GM23338 (cell line): ENCODE results near the gene CNDP1. TPM values are rescaled to one million over a fixed set of nuclear protein-coding genes. Genes with fewer than 3 reads are reported as not detected.

Experiments used
- ATAC-seq: fragments of 200-7000 bp; cut with Tn5 transposase; 3 replicates; pipeline ENCODE4 v1.9.1; 2020
- DNase-seq: peaks from one replicate; pipeline ENCODE4 v3.0.0-alpha.2; 2015; ENCODE audit warnings: low spot score
- H2AFZ ChIP-seq: fragments of 200-600 bp; sonication (generic); 2 replicates; pipeline ENCODE4 v1.8.0; 2016; ENCODE audit warnings: antibody characterized with exemption, mild to moderate bottlenecking, moderate library complexity
- H3F3A ChIP-seq: fragments of 200-600 bp; sonication (generic); replicated peaks from 2 replicates; pipeline ENCODE4 v1.8.0; 2017; ENCODE audit warnings: antibody characterized with exemption, mixed run types, low read depth
- H3K27ac ChIP-seq: fragments of 200-600 bp; sonication (generic); 2 replicates; pipeline ENCODE4 v1.6.1; 2016; ENCODE audit warnings: low read depth
- H3K27me3 ChIP-seq: fragments of 200-600 bp; sonication (generic); 2 replicates; pipeline ENCODE4 v1.8.0; 2016; ENCODE audit warnings: mild to moderate bottlenecking, mixed run types, moderate library complexity; ENCODE audit not compliant: insufficient read depth
- H3K36me3 ChIP-seq: fragments of 200-600 bp; sonication (generic); 2 replicates; pipeline ENCODE4 v1.8.0; 2016; ENCODE audit warnings: mild to moderate bottlenecking; ENCODE audit not compliant: insufficient read depth
- H3K4me1 ChIP-seq: fragments of 200-600 bp; sonication (generic); 2 replicates; pipeline ENCODE4 v1.8.0; 2016; ENCODE audit warnings: mild to moderate bottlenecking, moderate library complexity; ENCODE audit not compliant: insufficient read depth
- H3K4me2 ChIP-seq: fragments of 200-600 bp; sonication (generic); 2 replicates; pipeline ENCODE4 v1.7.1; 2017; ENCODE audit warnings: mixed run types
- H3K4me3 ChIP-seq: fragments of 200-600 bp; sonication (generic); 2 replicates; pipeline ENCODE4 v1.6.1; 2016; ENCODE audit warnings: mixed run types
- H3K79me2 ChIP-seq: fragments of 200-600 bp; sonication (generic); replicated peaks from 2 replicates; pipeline ENCODE4 v1.8.0; 2017; ENCODE audit warnings: mild to moderate bottlenecking; ENCODE audit not compliant: insufficient read depth
- H3K9me2 ChIP-seq: fragments of 200-600 bp; sonication (generic); 2 replicates; pipeline ENCODE4 v1.8.0; 2017; ENCODE audit not compliant: insufficient read depth
- H4K20me1 ChIP-seq: fragments of 200-600 bp; sonication (generic); replicated peaks from 2 replicates; pipeline ENCODE4 v1.8.0; 2017; ENCODE audit warnings: mild to moderate bottlenecking; ENCODE audit not compliant: insufficient read depth
- H3K27ac Mint-ChIP-seq: 2 replicates; pipeline ENCODE4 v1.8.0; 2020; ENCODE audit warnings: inconsistent platforms, mild to moderate bottlenecking, moderate library complexity, mixed read lengths
- H3K27me3 Mint-ChIP-seq: 3 replicates; pipeline ENCODE4 v1.8.0; 2022; ENCODE audit warnings: low read depth, mild to moderate bottlenecking, moderate library complexity, mixed read lengths, inconsistent platforms; ENCODE audit not compliant: insufficient read depth, poor library complexity
- H3K36me3 Mint-ChIP-seq: 3 replicates; pipeline ENCODE4 v1.8.0; 2021; ENCODE audit warnings: low read depth, mild to moderate bottlenecking, inconsistent platforms, moderate library complexity, mixed read lengths
- H3K4me1 Mint-ChIP-seq: 3 replicates; pipeline ENCODE4 v1.8.0; 2020; ENCODE audit warnings: mild to moderate bottlenecking, inconsistent platforms, mixed read lengths
- H3K4me3 Mint-ChIP-seq: 3 replicates; pipeline ENCODE4 v1.8.0; 2021; ENCODE audit warnings: moderate library complexity, mild to moderate bottlenecking, inconsistent platforms, mixed read lengths
- H3K9me3 Mint-ChIP-seq: 3 replicates; pipeline ENCODE4 v1.8.0; 2020; ENCODE audit warnings: moderate library complexity, mild to moderate bottlenecking, inconsistent platforms, mixed read lengths
- CREB1 ChIP-seq: fragments of 250-450 bp; sonication (Bioruptor Pico); IDR thresholded peaks from 2 replicates; pipeline ENCODE4 v1.5.0; 2020; ENCODE audit warnings: low read depth, mild to moderate bottlenecking, moderate library complexity
- EZH2 ChIP-seq: fragments of 200-600 bp; sonication (generic); IDR thresholded peaks from one replicate; pipeline ENCODE4 v1.8.0; 2017; ENCODE audit warnings: antibody characterized with exemption, mild to moderate bottlenecking, low read depth; ENCODE audit not compliant: unreplicated experiment
- EZH2phosphoT487 ChIP-seq: fragments of 200-600 bp; sonication (generic); IDR thresholded peaks from one replicate; pipeline ENCODE4 v1.8.1; 2018; ENCODE audit warnings: antibody characterized with exemption; ENCODE audit not compliant: unreplicated experiment
- JUNB ChIP-seq: IDR thresholded peaks from one replicate; pipeline ENCODE4 v1.6.1; 2016; ENCODE audit warnings: antibody characterized with exemption; ENCODE audit not compliant: unreplicated experiment
- NANOG ChIP-seq: IDR thresholded peaks from 2 replicates; pipeline ENCODE4 v1.6.1; 2016; ENCODE audit warnings: antibody characterized with exemption, borderline replicate concordance
- POLR2AphosphoS5 ChIP-seq: IDR thresholded peaks from 2 replicates; pipeline ENCODE4 v1.6.1; 2016; ENCODE audit warnings: antibody characterized with exemption, low read depth
- STAT1 ChIP-seq: IDR thresholded peaks from one replicate; pipeline ENCODE4 v1.6.1; 2016; ENCODE audit warnings: antibody characterized with exemption; ENCODE audit not compliant: unreplicated experiment
- ZNF114 ChIP-seq: fragments of 250-450 bp; sonication (Bioruptor Pico); IDR thresholded peaks from 2 replicates; pipeline ENCODE4 v1.5.0; 2020; ENCODE audit warnings: mild to moderate bottlenecking, moderate library complexity
- ZNF331 ChIP-seq: fragments of 250-450 bp; sonication (Bioruptor Pico); IDR thresholded peaks from 2 replicates; pipeline ENCODE4 v1.5.0; 2020; ENCODE audit warnings: low read depth, mild to moderate bottlenecking, moderate library complexity
- polyA plus RNA-seq: library from polyadenylated mRNA; unstranded; fragments of >200 nt; fragmentation: Nextera tagmentation; extraction: Ambion mirVana; gene quantifications from 2 replicates; pipeline ENCODE4 v1.2.1, GENCODE V29; 2016
- total RNA-seq: library from RNA; depleted of rRNA; stranded (reverse); fragments of >200 nt; shearing (Covaris generic); gene quantifications from 2 replicates; pipeline ENCODE4 v1.2.3, GENCODE V29; 2014
- TF ChIP-seq, protein P1 (sequence below): fragments of 250-450 bp; sonication (Bioruptor Pico); IDR thresholded peaks from 2 replicates; pipeline ENCODE4 v1.5.0; 2020; ENCODE audit warnings: mild to moderate bottlenecking, moderate library complexity
- TF ChIP-seq, protein P2 (sequence below), 2 experiments: fragments of 200-600 bp in 1 of 2; sonication (generic) in 1 of 2; conservative IDR thresholded peaks; 2 replicates each; pipeline versions ENCODE4 v1.5.1 to v1.6.1; 2016 to 2017; ENCODE audit warnings: antibody characterized with exemption in 2 of 2, low read depth in 2 of 2, mild to moderate bottlenecking in 2 of 2, moderate library complexity in 1 of 2
- TF ChIP-seq, protein P3 (sequence below): IDR thresholded peaks from 2 replicates; pipeline ENCODE4 v1.6.1; 2016; ENCODE audit warnings: antibody characterized with exemption
- TF ChIP-seq, protein P4 (sequence below): IDR thresholded peaks from one replicate; pipeline ENCODE4 v1.6.1; 2018; ENCODE audit warnings: antibody characterized with exemption; ENCODE audit not compliant: unreplicated experiment

Gene CNDP1
- total and polyA plus RNA-seq, 2 experiments from 2014 or later: 0.03 to 0.11 TPM

DNA sequence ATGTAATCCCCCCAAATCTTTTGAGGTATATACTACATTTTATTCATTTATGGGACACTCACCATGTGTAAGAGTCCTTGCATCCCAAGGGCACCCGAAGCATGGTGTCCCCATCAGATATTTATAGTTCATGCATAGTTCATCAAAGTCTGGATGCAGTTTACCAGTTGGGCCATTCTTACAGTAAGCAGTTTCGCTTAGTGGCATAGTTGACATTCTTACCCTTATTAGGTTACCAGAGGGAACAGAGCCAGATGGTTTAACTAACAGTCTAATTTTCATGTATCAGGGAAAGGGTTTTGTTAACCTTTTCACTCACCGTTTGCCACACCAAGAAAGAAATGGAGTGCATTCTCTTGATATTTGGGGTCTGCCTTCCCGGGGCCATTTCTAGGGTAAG, 70.5 kb downstream of the CNDP1 start:
- ATAC-seq: no peak
- H3K4me1 Mint-ChIP-seq: no peaks in the 10 kb centered on the region; the same call in 1 of the 3 replicates

More for the DNA sequence above, 70.5 kb downstream of the CNDP1 start:
- H3K4me3 Mint-ChIP-seq: no peak overlapping the region
- Histone ChIP-seq H3K9me2 (no peaks in the 10 kb centered on the region; the same call in 1 of the 2 replicates), H3K27ac (no peak overlapping the region), H3K36me3 (no peaks in the 10 kb centered on the region), H3F3A (no peaks in the 10 kb centered on the region), H3K4me1 (no peaks in the 10 kb centered on the region), H3K79me2 (peaks cover 24% of the 10 kb centered on the region), H3K4me2 (no peak overlapping the region), H4K20me1 (no peaks in the 10 kb centered on the region), H3K27me3 (no peaks in the 10 kb centered on the region), H2AFZ (no peak overlapping the region), H3K4me3 (no peak overlapping the region)
- DNase-seq: peak; percentile 36
- no peak overlapping the region for H3K27ac Mint-ChIP-seq
- no peaks in the 10 kb centered on the region for H3K36me3 Mint-ChIP-seq
- no peaks in the 10 kb centered on the region for H3K9me3 Mint-ChIP-seq
- TF ChIP-seq ZNF331 (no peak), POLR2AphosphoS5 (no peak), ZNF114 (CRISPR knock-in tag) (no peak), STAT1 (no peak), JUNB (no peak), EZH2 (no peak), EZH2phosphoT487 (no peak), CREB1 (CRISPR knock-in tag) (no peak), NANOG (no peak)
- TF ChIP-seq, protein P1, sequence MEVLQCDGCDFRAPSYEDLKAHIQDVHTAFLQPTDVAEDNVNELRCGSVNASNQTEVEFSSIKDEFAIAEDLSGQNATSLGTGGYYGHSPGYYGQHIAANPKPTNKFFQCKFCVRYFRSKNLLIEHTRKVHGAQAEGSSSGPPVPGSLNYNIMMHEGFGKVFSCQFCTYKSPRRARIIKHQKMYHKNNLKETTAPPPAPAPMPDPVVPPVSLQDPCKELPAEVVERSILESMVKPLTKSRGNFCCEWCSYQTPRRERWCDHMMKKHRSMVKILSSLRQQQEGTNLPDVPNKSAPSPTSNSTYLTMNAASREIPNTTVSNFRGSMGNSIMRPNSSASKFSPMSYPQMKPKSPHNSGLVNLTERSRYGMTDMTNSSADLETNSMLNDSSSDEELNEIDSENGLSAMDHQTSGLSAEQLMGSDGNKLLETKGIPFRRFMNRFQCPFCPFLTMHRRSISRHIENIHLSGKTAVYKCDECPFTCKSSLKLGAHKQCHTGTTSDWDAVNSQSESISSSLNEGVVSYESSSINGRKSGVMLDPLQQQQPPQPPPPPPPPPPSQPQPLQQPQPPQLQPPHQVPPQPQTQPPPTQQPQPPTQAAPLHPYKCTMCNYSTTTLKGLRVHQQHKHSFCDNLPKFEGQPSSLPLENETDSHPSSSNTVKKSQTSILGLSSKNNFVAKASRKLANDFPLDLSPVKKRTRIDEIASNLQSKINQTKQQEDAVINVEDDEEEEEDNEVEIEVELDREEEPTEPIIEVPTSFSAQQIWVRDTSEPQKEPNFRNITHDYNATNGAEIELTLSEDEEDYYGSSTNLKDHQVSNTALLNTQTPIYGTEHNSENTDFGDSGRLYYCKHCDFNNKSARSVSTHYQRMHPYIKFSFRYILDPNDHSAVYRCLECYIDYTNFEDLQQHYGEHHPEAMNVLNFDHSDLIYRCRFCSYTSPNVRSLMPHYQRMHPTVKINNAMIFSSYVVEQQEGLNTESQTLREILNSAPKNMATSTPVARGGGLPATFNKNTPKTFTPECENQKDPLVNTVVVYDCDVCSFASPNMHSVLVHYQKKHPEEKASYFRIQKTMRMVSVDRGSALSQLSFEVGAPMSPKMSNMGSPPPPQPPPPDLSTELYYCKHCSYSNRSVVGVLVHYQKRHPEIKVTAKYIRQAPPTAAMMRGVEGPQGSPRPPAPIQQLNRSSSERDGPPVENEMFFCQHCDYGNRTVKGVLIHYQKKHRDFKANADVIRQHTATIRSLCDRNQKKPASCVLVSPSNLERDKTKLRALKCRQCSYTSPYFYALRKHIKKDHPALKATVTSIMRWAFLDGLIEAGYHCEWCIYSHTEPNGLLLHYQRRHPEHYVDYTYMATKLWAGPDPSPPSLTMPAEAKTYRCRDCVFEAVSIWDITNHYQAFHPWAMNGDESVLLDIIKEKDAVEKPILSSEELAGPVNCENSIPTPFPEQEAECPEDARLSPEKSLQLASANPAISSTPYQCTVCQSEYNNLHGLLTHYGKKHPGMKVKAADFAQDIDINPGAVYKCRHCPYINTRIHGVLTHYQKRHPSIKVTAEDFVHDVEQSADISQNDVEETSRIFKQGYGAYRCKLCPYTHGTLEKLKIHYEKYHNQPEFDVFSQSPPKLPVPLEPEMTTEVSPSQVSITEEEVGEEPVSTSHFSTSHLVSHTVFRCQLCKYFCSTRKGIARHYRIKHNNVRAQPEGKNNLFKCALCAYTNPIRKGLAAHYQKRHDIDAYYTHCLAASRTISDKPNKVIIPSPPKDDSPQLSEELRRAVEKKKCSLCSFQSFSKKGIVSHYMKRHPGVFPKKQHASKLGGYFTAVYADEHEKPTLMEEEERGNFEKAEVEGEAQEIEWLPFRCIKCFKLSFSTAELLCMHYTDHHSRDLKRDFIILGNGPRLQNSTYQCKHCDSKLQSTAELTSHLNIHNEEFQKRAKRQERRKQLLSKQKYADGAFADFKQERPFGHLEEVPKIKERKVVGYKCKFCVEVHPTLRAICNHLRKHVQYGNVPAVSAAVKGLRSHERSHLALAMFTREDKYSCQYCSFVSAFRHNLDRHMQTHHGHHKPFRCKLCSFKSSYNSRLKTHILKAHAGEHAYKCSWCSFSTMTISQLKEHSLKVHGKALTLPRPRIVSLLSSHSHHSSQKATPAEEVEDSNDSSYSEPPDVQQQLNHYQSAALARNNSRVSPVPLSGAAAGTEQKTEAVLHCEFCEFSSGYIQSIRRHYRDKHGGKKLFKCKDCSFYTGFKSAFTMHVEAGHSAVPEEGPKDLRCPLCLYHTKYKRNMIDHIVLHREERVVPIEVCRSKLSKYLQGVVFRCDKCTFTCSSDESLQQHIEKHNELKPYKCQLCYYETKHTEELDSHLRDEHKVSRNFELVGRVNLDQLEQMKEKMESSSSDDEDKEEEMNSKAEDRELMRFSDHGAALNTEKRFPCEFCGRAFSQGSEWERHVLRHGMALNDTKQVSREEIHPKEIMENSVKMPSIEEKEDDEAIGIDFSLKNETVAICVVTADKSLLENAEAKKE (CRISPR knock-in tag): no peak
- TF ChIP-seq, protein P2, sequence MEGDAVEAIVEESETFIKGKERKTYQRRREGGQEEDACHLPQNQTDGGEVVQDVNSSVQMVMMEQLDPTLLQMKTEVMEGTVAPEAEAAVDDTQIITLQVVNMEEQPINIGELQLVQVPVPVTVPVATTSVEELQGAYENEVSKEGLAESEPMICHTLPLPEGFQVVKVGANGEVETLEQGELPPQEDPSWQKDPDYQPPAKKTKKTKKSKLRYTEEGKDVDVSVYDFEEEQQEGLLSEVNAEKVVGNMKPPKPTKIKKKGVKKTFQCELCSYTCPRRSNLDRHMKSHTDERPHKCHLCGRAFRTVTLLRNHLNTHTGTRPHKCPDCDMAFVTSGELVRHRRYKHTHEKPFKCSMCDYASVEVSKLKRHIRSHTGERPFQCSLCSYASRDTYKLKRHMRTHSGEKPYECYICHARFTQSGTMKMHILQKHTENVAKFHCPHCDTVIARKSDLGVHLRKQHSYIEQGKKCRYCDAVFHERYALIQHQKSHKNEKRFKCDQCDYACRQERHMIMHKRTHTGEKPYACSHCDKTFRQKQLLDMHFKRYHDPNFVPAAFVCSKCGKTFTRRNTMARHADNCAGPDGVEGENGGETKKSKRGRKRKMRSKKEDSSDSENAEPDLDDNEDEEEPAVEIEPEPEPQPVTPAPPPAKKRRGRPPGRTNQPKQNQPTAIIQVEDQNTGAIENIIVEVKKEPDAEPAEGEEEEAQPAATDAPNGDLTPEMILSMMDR (conservative IDR thresholded peaks at IDR 0.05; ENCODE audit: low read depth in 2 of 2): no peak
- TF ChIP-seq, protein P3, sequence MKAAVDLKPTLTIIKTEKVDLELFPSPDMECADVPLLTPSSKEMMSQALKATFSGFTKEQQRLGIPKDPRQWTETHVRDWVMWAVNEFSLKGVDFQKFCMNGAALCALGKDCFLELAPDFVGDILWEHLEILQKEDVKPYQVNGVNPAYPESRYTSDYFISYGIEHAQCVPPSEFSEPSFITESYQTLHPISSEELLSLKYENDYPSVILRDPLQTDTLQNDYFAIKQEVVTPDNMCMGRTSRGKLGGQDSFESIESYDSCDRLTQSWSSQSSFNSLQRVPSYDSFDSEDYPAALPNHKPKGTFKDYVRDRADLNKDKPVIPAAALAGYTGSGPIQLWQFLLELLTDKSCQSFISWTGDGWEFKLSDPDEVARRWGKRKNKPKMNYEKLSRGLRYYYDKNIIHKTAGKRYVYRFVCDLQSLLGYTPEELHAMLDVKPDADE: no peak
- TF ChIP-seq, protein P4, sequence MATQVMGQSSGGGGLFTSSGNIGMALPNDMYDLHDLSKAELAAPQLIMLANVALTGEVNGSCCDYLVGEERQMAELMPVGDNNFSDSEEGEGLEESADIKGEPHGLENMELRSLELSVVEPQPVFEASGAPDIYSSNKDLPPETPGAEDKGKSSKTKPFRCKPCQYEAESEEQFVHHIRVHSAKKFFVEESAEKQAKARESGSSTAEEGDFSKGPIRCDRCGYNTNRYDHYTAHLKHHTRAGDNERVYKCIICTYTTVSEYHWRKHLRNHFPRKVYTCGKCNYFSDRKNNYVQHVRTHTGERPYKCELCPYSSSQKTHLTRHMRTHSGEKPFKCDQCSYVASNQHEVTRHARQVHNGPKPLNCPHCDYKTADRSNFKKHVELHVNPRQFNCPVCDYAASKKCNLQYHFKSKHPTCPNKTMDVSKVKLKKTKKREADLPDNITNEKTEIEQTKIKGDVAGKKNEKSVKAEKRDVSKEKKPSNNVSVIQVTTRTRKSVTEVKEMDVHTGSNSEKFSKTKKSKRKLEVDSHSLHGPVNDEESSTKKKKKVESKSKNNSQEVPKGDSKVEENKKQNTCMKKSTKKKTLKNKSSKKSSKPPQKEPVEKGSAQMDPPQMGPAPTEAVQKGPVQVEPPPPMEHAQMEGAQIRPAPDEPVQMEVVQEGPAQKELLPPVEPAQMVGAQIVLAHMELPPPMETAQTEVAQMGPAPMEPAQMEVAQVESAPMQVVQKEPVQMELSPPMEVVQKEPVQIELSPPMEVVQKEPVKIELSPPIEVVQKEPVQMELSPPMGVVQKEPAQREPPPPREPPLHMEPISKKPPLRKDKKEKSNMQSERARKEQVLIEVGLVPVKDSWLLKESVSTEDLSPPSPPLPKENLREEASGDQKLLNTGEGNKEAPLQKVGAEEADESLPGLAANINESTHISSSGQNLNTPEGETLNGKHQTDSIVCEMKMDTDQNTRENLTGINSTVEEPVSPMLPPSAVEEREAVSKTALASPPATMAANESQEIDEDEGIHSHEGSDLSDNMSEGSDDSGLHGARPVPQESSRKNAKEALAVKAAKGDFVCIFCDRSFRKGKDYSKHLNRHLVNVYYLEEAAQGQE: no peak
- H3K27me3 Mint-ChIP-seq: peaks cover 6% of the 10 kb centered on the region
